ENCODE results near the gene GALNTL6.
"Not testable (repeated sequence)": the region's sequence is repeated elsewhere in the genome, so short reads cannot be mapped to it uniquely, and the experiment has no call there.

Gene GALNTL6

GRCh38 chr4:172998527-172999469 is 1185.6 kb downstream of the GALNTL6 start:
- no peak for DNase-seq (ENCODE audit: low read depth in 2 of 2, low spot score in 1 of 2)

GRCh38 chr4:173001571-173001970 is 1188.4 kb downstream of the GALNTL6 start:
- DNase-seq (ENCODE audit: low read depth in 2 of 2, low spot score in 1 of 2): no peak

DNA sequence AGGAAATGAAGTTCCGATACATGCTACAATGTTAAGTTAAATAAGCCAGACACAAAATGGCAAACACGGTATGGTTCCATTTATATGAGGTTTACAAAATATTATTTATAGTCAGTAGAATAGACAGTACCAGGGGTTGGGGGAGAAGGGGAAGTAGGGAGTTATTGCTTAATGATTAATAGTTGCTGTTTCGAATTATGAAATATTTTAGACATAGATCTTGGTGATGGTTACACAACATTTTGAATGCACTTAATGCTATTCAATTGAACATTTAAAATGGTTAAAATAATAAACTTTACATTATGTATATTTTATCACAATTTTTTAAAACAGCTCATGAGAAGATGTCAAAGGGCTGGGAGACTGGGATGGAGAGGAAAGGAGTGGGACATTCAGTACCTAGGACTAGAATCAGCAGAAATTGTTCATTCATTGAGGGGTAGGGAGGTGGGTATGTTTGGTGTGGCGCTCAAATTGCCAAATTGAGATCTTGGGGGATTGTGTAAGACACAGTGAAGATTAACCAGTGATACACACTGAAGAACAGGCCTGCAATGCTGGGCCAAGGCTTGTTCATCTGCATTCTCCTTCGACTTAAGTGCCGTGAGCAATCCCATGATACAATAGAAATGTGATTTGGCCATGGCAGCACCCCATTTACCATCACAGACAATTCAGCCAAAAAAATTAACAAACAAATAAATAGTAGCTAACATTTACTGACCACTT is 1189.8 kb downstream of the GALNTL6 start:
- no peak for DNase-seq (ENCODE audit: low read depth in 2 of 2, low spot score in 1 of 2)

- DNase-seq (ENCODE audit: low read depth in 2 of 2, low spot score in 1 of 2): no peak
These were observed 1192.9 kb downstream of the GALNTL6 start for GRCh38 chr4:173005912-173006633.

DNA sequence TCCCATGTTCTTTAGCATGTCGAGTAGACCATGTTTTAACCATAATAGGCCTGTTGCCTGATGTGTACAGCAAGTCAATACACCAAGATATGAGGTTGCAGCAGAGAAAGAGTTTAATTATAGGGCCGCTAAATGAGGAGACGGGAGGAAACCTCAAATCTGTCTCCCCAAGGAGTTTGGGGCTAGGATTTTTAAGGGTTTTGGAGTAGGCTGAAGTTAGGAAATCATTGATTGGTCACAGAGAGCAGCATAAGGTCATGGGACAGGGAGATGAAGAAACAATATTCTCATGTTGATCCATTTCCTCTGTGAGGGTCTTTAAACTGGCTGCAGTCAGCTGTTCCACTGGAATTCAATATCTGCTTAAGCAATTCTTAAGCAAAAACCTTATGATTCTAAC is 1195.2 kb downstream of the GALNTL6 start:
- DNase-seq (ENCODE audit: low read depth in 2 of 2, low spot score in 1 of 2): no peak

DNA sequence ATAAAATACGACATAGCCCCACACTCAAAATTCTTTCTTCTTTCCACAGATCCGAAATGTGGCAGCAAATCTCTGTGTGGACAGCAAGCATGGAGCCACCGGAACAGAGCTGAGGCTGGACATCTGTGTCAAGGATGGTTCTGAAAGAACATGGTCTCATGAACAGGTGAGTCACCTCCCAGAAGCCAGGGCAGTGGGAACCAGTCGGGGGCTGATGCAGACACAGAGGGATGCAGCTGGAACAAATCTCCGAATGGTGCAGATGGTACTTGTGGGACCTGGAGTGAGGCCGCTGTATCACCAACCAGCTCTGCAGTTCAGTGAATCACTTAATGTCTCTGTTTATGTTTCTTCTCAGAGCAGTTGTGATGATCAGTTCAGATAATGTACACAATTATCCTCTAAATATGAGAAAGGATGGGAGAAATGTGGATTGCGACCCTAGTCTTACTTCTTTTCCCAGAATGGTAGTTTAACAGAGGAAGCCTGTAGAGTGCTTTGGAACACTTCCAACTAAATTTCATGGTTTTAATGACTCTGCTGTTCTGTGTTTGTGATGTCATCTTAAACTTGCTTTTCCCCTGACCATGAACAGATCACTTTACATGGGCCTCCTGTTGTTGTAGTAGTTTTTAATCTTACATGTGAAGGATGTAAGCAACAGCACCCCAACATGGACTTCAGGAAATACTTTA is 1196.1 kb downstream of the GALNTL6 start:
- no peak for DNase-seq (ENCODE audit: low read depth in 2 of 2, low spot score in 1 of 2)

- DNase-seq (ENCODE audit: low read depth in 2 of 2, low spot score in 1 of 2): no peak
These were observed 1199.4 kb downstream of the GALNTL6 start for GRCh38 chr4:173012608-173013007.

DNA sequence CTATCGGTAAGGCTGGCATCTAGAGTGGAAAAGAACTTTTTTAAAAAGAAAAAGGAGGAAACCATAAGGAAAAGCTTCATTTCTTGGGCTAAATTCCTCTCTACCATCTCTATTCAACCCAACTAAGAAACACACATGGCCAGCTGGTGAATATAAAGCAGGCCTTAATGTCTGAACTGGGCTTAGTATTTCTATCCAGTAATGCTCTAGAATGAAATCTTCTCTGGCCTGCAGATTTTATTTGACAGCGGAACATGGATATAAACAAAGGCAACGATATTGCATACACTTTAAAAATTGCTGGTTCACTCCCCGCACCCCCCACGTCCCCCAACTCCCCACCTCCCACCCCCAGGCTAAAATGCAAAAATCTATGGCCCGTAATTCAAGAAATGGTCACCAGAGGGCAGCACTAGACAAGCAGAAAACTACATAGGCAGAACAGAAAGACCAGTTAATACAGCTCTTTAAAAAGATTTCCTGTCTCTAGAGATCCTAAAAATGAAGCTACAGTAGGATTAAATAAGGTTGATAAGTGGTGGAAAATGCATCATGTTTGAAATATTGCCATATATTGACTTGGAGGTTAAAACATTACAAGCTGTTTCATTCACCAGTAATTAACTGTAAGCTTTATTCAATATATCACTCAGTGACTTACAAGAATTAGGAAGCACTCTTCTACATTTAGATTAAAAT is 1200.2 kb downstream of the GALNTL6 start:
- DNase-seq (ENCODE audit: low read depth in 2 of 2, low spot score in 1 of 2): peak in 1 of 2 donors; percentile 9

DNA sequence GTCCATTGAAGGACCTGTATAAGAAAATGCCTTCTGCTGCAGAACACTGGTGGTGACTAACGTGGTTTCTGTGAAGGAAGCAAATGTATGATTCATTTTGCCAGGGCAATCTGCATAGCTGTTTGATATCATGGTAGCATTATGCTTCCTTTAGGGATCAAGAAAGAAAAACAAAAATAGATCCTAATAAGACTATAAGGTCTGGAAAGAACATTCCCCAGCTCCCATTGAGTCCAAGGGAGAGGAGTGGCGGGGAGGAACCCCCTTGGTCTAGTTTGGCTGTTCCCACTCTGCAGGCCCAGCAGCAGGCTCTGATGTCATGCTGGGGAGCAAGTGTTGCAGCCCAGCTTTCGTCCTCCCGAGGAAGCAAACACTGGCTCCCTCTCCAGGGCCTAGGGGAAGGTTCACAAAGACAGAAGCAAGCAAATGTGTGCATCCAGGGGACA is 1200.9 kb downstream of the GALNTL6 start:
- no peak for DNase-seq (ENCODE audit: low read depth in 2 of 2, low spot score in 1 of 2)

GRCh38 chr4:173014836-173015235 is 1201.6 kb downstream of the GALNTL6 start:
- DNase-seq (ENCODE audit: low read depth in 2 of 2, low spot score in 1 of 2): no peak

DNA sequence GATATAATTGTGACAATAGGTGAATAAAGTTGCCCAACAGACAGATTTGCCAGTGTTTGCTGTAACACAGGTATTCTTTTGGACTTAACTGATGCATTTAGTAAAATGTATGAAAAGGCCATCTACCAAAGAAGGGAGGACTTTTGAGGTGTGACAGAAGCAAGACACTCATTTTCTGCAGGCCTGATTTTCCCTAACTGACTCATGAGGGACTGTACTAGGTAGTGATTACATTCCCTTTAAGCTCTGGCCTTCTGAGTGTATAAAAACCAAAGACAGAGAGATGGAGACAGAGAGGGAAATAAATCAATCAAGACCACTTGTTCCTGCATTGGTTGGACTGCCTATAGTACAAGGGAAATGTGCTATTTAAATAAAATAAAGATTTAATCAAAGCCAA is 1204.6 kb downstream of the GALNTL6 start:
- no peak for DNase-seq (ENCODE audit: low read depth in 2 of 2, low spot score in 1 of 2)

DNA sequence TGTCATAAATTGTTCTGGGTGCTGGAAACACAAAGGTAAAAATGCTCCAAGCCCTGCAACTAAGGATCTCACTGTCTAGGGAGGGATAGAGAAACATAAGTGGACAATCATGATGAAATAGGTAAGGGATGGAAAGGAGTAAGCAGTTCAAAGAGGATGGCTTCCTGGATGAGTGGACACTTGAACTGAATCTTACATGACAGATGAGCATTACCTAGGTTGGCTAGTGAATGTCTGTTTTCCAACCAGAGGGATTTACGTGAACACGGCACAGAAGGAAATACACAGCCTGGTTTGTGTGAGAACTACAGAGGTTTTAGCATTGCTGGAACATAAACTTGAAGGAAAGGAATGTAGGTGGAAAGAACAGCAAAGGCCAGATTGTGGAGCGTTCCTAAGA is 1205.2 kb downstream of the GALNTL6 start:
- DNase-seq (ENCODE audit: low read depth in 2 of 2, low spot score in 1 of 2): no peak

DNA sequence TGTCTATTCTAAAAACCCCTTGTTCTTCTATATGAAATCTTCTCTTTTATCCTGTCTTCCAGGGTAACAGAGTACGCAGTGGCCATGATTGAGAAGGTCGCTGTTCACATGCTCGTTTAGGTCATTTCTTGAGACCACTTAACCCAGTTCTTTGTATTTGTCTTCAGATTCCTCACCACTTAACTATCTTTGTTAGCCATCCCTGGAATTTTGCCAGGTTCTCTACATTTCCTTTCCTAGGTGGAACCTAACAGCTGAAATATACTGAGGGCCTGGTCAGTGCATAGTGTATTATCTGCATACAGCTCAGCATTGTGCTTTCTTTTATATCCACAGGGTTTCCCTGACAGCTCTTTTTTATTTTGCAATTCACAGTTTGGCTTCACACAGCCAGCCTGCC is 1206.5 kb downstream of the GALNTL6 start:
- DNase-seq (ENCODE audit: low read depth in 2 of 2, low spot score in 1 of 2): no peak

- DNase-seq (ENCODE audit: low read depth in 2 of 2, low spot score in 1 of 2): not testable (repeated sequence)
These were observed 1208.8 kb downstream of the GALNTL6 start for GRCh38 chr4:173021746-173022573.

- DNase-seq (ENCODE audit: low read depth in 2 of 2, low spot score in 1 of 2): no peak
These were observed 1211.0 kb downstream of the GALNTL6 start for GRCh38 chr4:173024203-173024602.

GRCh38 chr4:173025131-173025530 is 1211.9 kb downstream of the GALNTL6 start:
- DNase-seq (ENCODE audit: low read depth in 2 of 2, low spot score in 1 of 2): no peak

- DNase-seq (ENCODE audit: low read depth in 2 of 2, low spot score in 1 of 2): no peak
These were observed 1224.0 kb downstream of the GALNTL6 start for GRCh38 chr4:173037242-173037641.

DNA sequence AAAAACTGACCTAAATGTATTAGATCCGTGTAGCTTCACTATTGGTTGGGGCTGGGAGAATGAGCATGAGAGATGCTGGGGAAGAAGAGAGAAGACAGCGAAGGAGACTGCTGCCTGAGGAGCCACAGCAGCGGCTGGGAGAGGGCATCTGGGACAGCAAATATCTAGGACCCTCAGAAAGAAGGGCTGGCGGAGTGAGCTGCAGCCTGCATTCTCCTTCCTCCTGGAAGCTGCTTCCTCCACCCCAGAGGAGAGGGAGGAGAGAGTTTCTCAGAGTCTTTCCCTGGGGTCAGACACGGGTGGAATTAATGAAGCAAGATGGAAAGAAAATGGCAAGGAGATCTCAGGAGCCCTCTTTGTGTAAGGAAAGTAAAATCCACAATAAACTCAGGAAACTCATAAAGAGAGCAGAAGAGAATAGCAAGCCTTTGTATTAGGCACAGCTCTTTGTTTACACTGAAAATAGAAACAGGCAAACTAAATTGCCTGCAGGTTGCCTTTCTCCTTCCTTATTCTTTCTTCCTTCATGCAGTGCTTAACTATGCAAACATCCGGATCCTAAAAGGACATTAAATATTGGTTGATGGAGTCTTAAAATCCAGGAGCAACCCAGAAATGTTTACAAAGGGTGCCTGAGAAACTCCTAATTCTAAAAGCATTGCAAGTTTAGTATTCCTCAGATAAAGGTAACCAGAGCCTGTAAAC is 1225.1 kb downstream of the GALNTL6 start:
- no peak for DNase-seq (ENCODE audit: low read depth in 2 of 2, low spot score in 1 of 2)
